Hepatocyte (in vitro differentiated cells): ENCODE data around the gene IMMT.

Source experiments
- CTCF ChIP-seq: fragments of 200-600 bp; sonication (generic); IDR thresholded peaks from 2 replicates; pipeline ENCODE4 v1.5.1; 2016; ENCODE audit warnings: antibody characterized with exemption, mild to moderate bottlenecking; ENCODE audit not compliant: poor library complexity
- EZH2 ChIP-seq: fragments of 200-600 bp; sonication (generic); IDR thresholded peaks from 2 replicates; pipeline ENCODE4 v1.6.1; 2016; ENCODE audit warnings: antibody characterized with exemption, mild to moderate bottlenecking, borderline replicate concordance
- EZH2phosphoT487 ChIP-seq: fragments of 200-600 bp; sonication (generic); IDR thresholded peaks from one replicate; pipeline ENCODE4 v1.6.1; 2018; ENCODE audit warnings: antibody characterized with exemption, mild to moderate bottlenecking, low read depth, moderate library complexity; ENCODE audit not compliant: unreplicated experiment, severe bottlenecking

GRCh38 chr2:86225581-86225980 is 30.3 kb upstream of the IMMT start:
- TF ChIP-seq CTCF (no peak), EZH2 (no peak), EZH2phosphoT487 (no peak)
